Neural cell (in vitro differentiated cells): Measurements from ENCODE around the gene SLC9A3.

Experiments
- EZH2 ChIP-seq: fragments of 200-600, 300-800 bp; shearing (Covaris generic), sonication (generic); IDR thresholded peaks from 2 replicates; pipeline ENCODE4 v1.6.1; 2014; ENCODE audit warnings: antibody characterized with exemption, low read length, borderline replicate concordance, mild to moderate bottlenecking; ENCODE audit not compliant: insufficient read depth, poor library complexity, severe bottlenecking
- TAF1 ChIP-seq: IDR thresholded peaks from 2 replicates; pipeline ENCODE4 v1.6.1; 2012; ENCODE audit warnings: low read depth
- TF ChIP-seq, protein P1 (sequence below): fragments of 450-650 bp; IDR thresholded peaks from 2 replicates; pipeline ENCODE4 v1.5.1; 2014; ENCODE audit warnings: antibody characterized with exemption, mild to moderate bottlenecking, moderate library complexity; ENCODE audit not compliant: poor library complexity, severe bottlenecking

DNA sequence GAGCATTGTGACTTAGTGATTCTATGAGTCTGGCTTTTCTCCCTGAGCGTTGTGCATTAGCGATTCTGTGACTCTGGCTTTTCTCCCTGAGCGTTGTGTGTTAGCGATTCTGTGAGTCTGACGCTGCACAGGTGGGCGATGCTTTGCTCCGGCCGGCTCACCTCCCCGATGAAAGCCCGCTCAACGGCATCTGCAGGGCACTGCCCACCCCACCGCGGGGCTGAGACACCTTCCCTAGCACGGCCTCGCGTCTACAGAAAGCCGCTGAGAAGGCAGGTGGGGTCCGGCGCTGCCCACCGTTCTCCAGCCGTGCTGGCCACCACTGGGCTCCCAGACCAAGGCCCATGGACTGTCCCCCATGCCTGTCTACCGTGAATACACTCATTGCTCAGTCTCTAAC, 12.8 kb upstream of the SLC9A3 start:
- TF ChIP-seq, protein P1, sequence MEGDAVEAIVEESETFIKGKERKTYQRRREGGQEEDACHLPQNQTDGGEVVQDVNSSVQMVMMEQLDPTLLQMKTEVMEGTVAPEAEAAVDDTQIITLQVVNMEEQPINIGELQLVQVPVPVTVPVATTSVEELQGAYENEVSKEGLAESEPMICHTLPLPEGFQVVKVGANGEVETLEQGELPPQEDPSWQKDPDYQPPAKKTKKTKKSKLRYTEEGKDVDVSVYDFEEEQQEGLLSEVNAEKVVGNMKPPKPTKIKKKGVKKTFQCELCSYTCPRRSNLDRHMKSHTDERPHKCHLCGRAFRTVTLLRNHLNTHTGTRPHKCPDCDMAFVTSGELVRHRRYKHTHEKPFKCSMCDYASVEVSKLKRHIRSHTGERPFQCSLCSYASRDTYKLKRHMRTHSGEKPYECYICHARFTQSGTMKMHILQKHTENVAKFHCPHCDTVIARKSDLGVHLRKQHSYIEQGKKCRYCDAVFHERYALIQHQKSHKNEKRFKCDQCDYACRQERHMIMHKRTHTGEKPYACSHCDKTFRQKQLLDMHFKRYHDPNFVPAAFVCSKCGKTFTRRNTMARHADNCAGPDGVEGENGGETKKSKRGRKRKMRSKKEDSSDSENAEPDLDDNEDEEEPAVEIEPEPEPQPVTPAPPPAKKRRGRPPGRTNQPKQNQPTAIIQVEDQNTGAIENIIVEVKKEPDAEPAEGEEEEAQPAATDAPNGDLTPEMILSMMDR = no peak
- TF ChIP-seq EZH2 = no peak
- no peak for TF ChIP-seq TAF1
